Left ventricle myocardium superior (tissue), 1 donor: ENCODE results near the gene SUN2. TPM values are rescaled to one million over a fixed set of nuclear protein-coding genes. Genes with fewer than 3 reads are reported as not detected.

Experiments
- total RNA-seq: library from RNA; stranded (reverse); fragmentation: NEBNext Ultra II Directional; extraction: Animal tissue kit (Norgen Biotek cat#: 25700); gene quantifications from one replicate; pipeline ENCODE4 v1.2.1, GENCODE V29; 2021
- donor health status: DM: no; HTN: yes; CAD: no; lungs with severe emphysema.

Gene SUN2
- total RNA-seq, 1 donor from 2014 or later: 109 TPM

Other genes starting within 250 kb of the SUN2 start
- 212 TPM for gene DDX17, start 249.7 kb downstream of the SUN2 start, total RNA-seq
- 0.20 TPM for gene DMC1, start 185.8 kb downstream of the SUN2 start, total RNA-seq
- gene FAM227A, start 99.6 kb downstream of the SUN2 start, total RNA-seq: 0.20 TPM
- gene CBY1, start 99.4 kb downstream of the SUN2 start, total RNA-seq: 32.6 TPM
- 65.5 TPM for gene TOMM22, start 74.0 kb downstream of the SUN2 start, total RNA-seq
- gene JOSD1, start 55.1 kb downstream of the SUN2 start, total RNA-seq: 17.8 TPM
- 36.5 TPM for gene GTPBP1, start 50.1 kb downstream of the SUN2 start, total RNA-seq
- gene DNAL4, start 38.1 kb upstream of the SUN2 start, total RNA-seq: 11.6 TPM
- 23.4 TPM for gene NPTXR, start 88.0 kb upstream of the SUN2 start, total RNA-seq
- 37.1 TPM for gene CBX6, start 116.2 kb upstream of the SUN2 start, total RNA-seq
- gene APOBEC3A, start 201.6 kb upstream of the SUN2 start, total RNA-seq: 0.82 TPM
- 0.55 TPM for gene APOBEC3B, start 226.3 kb upstream of the SUN2 start, total RNA-seq